Heart left ventricle (tissue), 16 donors: ENCODE results near the gene KLHL8. TPM values are rescaled to one million over a fixed set of nuclear protein-coding genes. Genes with fewer than 3 reads are reported as not detected.

Source experiments
- ATAC-seq, 4 donors: fragments of 200-7000 bp; cut with Tn5 transposase; one replicate each; pipeline ENCODE4 v1.9.1; 2020 to 2022; ENCODE audit warnings: moderate library complexity in 4 of 4, mild to moderate bottlenecking in 3 of 4, moderate number of reproducible peaks in 1 of 4
- DNase-seq, 5 donors: peaks; one replicate each; pipeline ENCODE4 v3.0.0-alpha.2; 2020
- H3K27ac ChIP-seq, 12 donors: fragments of 200-600 bp; sonication (generic) in 4 of 12; one replicate each; pipeline versions ENCODE4 v1.5.0 to v1.8.0; 2016 to 2022; ENCODE audit warnings: mild to moderate bottlenecking in 2 of 12
- H3K27me3 ChIP-seq, 9 donors: fragments of 200-600 bp; sonication (generic) in 2 of 9; one replicate each; pipeline versions ENCODE4 v1.5.1 to v1.8.0; 2016 to 2022; ENCODE audit warnings: mild to moderate bottlenecking in 3 of 9
- H3K36me3 ChIP-seq, 9 donors: fragments of 200-600 bp; sonication (generic) in 2 of 9; one replicate each; pipeline versions ENCODE4 v1.5.0 to v1.8.0; 2018 to 2022; ENCODE audit warnings: mild to moderate bottlenecking in 2 of 9
- H3K4me1 ChIP-seq, 12 donors: fragments of 200-600 bp; sonication (generic) in 4 of 12; one replicate each; pipeline versions ENCODE4 v1.5.0 to v1.8.0; 2016 to 2022; ENCODE audit warnings: mild to moderate bottlenecking in 3 of 12
- H3K4me3 ChIP-seq, 12 donors: fragments of 200-600 bp; sonication (generic) in 4 of 12; one replicate each; pipeline versions ENCODE4 v1.5.0 to v1.8.0; 2017 to 2022; ENCODE audit warnings: mild to moderate bottlenecking in 9 of 12, moderate library complexity in 4 of 12
- H3K9me3 ChIP-seq, 12 donors: fragments of 200-600 bp; sonication (generic) in 4 of 12; one replicate each; pipeline versions ENCODE4 v1.5.0 to v1.8.0; 2016 to 2022; ENCODE audit warnings: mild to moderate bottlenecking in 1 of 12
- POLR2A ChIP-seq, 2 donors: fragments of 450-650 bp; IDR thresholded peaks; one replicate each; pipeline ENCODE4 v1.6.1; 2017; ENCODE audit warnings: antibody characterized with exemption in 2 of 2, mild to moderate bottlenecking in 2 of 2, moderate library complexity in 2 of 2
- WGBS, 4 donors: extraction: QIAGEN DNeasy Blood & Tissue Kit in 2 of 4; methylation state at CpG; one replicate each; pipeline versions ENCODE4 v1.1.5 to v1.1.7; 2013 to 2018; 5-methylcytosine and 5-hydroxymethylcytosine counted together
- intact Hi-C, 10 donors: fragments of 100-400 bp; cut with DNase I; formaldehyde crosslinking; loops; one replicate each; pipeline versions ENCODE4 v1.11.1 to v1.14.2; 2022
- polyA plus RNA-seq, 2 donors: library from polyadenylated mRNA; stranded (reverse); fragments of 200-250 nt; gene quantifications; one replicate each; pipeline ENCODE4 v1.2.3, GENCODE V29; 2013
- total RNA-seq, 9 donors: library from RNA; depleted of rRNA in 2 of 9; stranded (reverse); fragments of >200 nt in 2 of 9; fragmentation: NEBNext Ultra II Directional in 3 of 9; extraction: Animal tissue kit (Norgen Biotek cat#: 25700) in 3 of 9; gene quantifications; one replicate each; pipeline versions ENCODE4 v1.1.0 to v1.2.4, GENCODE V29; 2016 to 2023
- TF ChIP-seq, protein P1 (sequence below), 12 donors: fragments of 200-600 bp; sonication (generic) in 4 of 12; IDR thresholded peaks; one replicate each; pipeline versions ENCODE4 v1.5.0 to v1.8.0; 2018 to 2022; ENCODE audit warnings: antibody characterized with exemption in 12 of 12, mild to moderate bottlenecking in 5 of 12
- donor health status: ischemic (EF 13 %, LVEDD 7.1; RV severe dilation, severe dysfunction).
- donor health status: healthy with polysubstance abuse.
- donor health status: DM: no; HTN: yes; CAD: no.
- donor health status: DM: no; HTN: no; CAD: no.
- donor health status: ischemic (EF 25% LVEDD 6.9; RV normal size, moderate dysfunction).
- donor health status: ischemic (EF 25% LVEDD 5.7; RV mildly dilated, moderate dysfunction).
- donor health status: healthy.
- donor health status: DM: yes; HTN: yes; CAD: no.
- donor health status: ischemic (EF 35%, LVEDD 5.7; RV mildly dilated, moderate dysfunction).
- donor health status: nonischemic (EF 11% LVEDD 7.7; RV severe dilation, severe dysfunction).
- donor health status: DM: yes; HTN: yes; CAD: no.
- donor health status: PGD.
- donor health status: ischemic (EF 29% LVEDD 5.4; RV normal size, mild dysfunction).
- donor health status: nonischemic (EF 23%, LVEDD 6.1; RV moderate dilation, normal function).

The KLHL8 gene
- total and polyA plus RNA-seq, 11 donors, result 2.9 to 14.7 (median 10.1) TPM

GRCh38 chr4:87266986-87267385, 46.6 kb upstream of the KLHL8 start:
- no peak overlapping the region for H3K27ac ChIP-seq
- H3K9me3 ChIP-seq, result peaks cover 0 to 5% (median 0%) of the 10 kb centered on the region in 12 donors
- no peak for ATAC-seq
- WGBS, 4 donors, result 53 to 66% (median 59%) methylated on average over 3 of the region's 3 CpGs
- no peaks in the 10 kb centered on the region for H3K4me1 ChIP-seq
- H3K27me3 ChIP-seq, result no peaks in the 10 kb centered on the region
- TF ChIP-seq, protein P1, sequence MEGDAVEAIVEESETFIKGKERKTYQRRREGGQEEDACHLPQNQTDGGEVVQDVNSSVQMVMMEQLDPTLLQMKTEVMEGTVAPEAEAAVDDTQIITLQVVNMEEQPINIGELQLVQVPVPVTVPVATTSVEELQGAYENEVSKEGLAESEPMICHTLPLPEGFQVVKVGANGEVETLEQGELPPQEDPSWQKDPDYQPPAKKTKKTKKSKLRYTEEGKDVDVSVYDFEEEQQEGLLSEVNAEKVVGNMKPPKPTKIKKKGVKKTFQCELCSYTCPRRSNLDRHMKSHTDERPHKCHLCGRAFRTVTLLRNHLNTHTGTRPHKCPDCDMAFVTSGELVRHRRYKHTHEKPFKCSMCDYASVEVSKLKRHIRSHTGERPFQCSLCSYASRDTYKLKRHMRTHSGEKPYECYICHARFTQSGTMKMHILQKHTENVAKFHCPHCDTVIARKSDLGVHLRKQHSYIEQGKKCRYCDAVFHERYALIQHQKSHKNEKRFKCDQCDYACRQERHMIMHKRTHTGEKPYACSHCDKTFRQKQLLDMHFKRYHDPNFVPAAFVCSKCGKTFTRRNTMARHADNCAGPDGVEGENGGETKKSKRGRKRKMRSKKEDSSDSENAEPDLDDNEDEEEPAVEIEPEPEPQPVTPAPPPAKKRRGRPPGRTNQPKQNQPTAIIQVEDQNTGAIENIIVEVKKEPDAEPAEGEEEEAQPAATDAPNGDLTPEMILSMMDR (IDR thresholded peaks at IDR 0.05), result no peak
- no peak for TF ChIP-seq POLR2A (IDR thresholded peaks at IDR 0.05)
- no peak overlapping the region for H3K4me3 ChIP-seq
- intact Hi-C loops, result loop anchor here in 2 of 10 donors (5.0 to 10.0 kb wide), 2 partner anchors 198 to 200 kb away; no protein-coding TSS in a partner anchor
- no peaks in the 10 kb centered on the region for H3K36me3 ChIP-seq
- no peak for DNase-seq

DNA sequence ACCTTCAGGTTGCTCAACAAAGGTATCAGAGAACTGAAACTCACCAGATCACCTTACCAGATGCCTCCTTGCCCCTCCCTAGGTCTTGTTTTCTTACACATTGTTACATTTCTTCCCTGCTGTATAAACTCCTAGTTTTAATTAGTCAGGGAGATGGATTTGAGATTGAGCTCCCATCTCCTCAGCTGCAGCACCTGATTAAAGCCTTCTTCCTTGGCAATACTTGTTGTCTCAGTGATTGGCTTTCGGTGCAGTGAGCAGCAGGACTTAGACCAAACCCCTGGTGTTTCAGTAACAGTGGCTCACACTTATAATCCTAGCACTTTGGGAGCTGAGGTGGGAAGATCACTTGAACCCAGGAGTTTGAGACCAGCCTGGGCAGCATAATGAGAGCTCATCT, 42.5 kb upstream of the KLHL8 start:
- intact Hi-C loops, result loop anchor here in 1 of 10 donors (10.0 kb wide), 1 partner anchor 202 kb away; no protein-coding TSS in a partner anchor

DNA sequence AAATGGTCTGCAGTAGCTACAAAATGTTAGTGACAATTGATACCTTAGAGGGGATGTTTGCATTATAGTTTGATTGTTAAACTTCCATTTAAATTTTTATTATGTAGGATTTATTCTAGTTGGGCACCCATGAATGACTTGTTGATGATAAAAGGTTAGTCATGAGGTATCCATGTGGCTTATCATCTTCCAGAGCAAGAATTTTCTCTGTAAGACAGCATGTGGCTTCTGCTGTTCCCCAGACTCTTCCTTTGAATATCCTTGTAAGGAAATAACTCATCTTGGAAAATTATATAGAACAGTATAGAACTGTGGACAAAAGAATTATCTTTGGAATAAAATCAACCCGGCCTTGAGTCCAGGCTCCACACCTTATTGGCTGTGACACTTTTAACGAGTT, 40.1 kb upstream of the KLHL8 start:
- intact Hi-C loops, result loop anchor here in 1 of 10 donors (10.0 kb wide), 1 partner anchor 204 kb away; no protein-coding TSS in a partner anchor
- 85 to 98% (median 95%) methylated on average over 2 of the region's 2 CpGs for WGBS, 4 donors
- H3K4me1 ChIP-seq, result no peaks in the 10 kb centered on the region
- H3K9me3 ChIP-seq, result peaks cover 0 to 5% (median 0%) of the 10 kb centered on the region in 12 donors
- H3K27me3 ChIP-seq, result no peaks in the 10 kb centered on the region
- TF ChIP-seq, protein P1 (IDR thresholded peaks at IDR 0.05), result no peak
- TF ChIP-seq POLR2A (IDR thresholded peaks at IDR 0.05), result no peak
- DNase-seq (no peak), ATAC-seq (no peak)
- no peak overlapping the region for H3K27ac ChIP-seq
- H3K4me3 ChIP-seq, result no peak overlapping the region
- H3K36me3 ChIP-seq, result no peaks in the 10 kb centered on the region

More for the DNA sequence above, 42.5 kb upstream of the KLHL8 start:
- H3K27me3 ChIP-seq, result no peaks in the 10 kb centered on the region
- H3K4me3 ChIP-seq, result no peak overlapping the region
- no peak for ATAC-seq
- peaks cover 0 to 5% (median 0%) of the 10 kb centered on the region in 12 donors for H3K9me3 ChIP-seq
- whole genome bisulfite sequencing, 4 donors, result 95 to 100% (median 96%) methylated on average over 1 of the region's 1 CpG
- no peaks in the 10 kb centered on the region for H3K4me1 ChIP-seq
- H3K27ac ChIP-seq, result no peak overlapping the region
- H3K36me3 ChIP-seq, result no peaks in the 10 kb centered on the region
- no peak for DNase-seq
- no peak for TF ChIP-seq POLR2A (IDR thresholded peaks at IDR 0.05)
- TF ChIP-seq, protein P1 (IDR thresholded peaks at IDR 0.05), result no peak

DNA sequence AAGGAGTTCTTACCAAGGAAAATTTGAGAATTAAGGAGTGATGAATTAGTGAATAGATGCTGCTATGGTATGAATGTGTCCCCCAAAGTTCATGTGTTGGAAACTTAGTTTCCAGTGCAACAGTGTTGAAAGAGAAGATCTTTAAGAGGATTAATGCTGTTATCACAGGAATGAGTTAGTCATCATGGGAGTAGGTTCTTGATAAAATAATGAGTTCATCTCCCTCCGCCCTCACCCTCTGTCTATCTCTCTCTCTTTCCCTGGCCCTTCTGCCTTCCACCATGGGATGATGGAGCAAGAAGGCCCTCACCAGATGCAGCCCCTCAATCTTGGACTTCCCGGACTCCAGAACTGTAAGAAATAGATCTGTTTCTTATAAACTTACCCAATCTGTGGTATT, 38.3 kb upstream of the KLHL8 start:
- H3K27ac ChIP-seq, result no peak overlapping the region
- intact Hi-C loops, result no loop called here
- no peaks in the 10 kb centered on the region for H3K27me3 ChIP-seq
- peaks cover 0 to 5% (median 0%) of the 10 kb centered on the region in 12 donors for H3K9me3 ChIP-seq
- no peaks in the 10 kb centered on the region for H3K36me3 ChIP-seq
- ATAC-seq (no peak), DNase-seq (no peak)
- no peak overlapping the region for H3K4me3 ChIP-seq
- no peaks in the 10 kb centered on the region for H3K4me1 ChIP-seq
- 92 to 98% (median 97%) methylated on average over 2 of the region's 2 CpGs for WGBS, 4 donors
- TF ChIP-seq POLR2A (IDR thresholded peaks at IDR 0.05), result no peak
- TF ChIP-seq, protein P1 (IDR thresholded peaks at IDR 0.05), result no peak
